Activated CD8-positive, alpha-beta T cell treated with anti-CD3 and anti-CD28 coated beads, Interleukin-2, amount 10 ng/mL, durations not matched to agents 7 days and 5 days (primary cell): ENCODE data around the gene TMEM37. TPM values are rescaled to one million over a fixed set of nuclear protein-coding genes. Genes with fewer than 3 reads are reported as not detected.

Experiments used
- ATAC-seq: fragments of 150-1000 bp; cut with Tn5 transposase; one replicate; pipeline ENCODE4 v1.10.0; 2021; ENCODE audit warnings: moderate library complexity
- CTCF ChIA-PET: fragments of 350-600 bp; sonication (Branson Sonifier 250); formaldehyde crosslinking; loops from one replicate; lab custom pipeline; 2021; ENCODE audit warnings: antibody characterized with exemption; lab: Charles Lee
- POLR2A ChIA-PET: fragments of 350-600 bp; sonication (Branson Sonifier 250); formaldehyde crosslinking; loops from one replicate; lab custom pipeline; 2021; ENCODE audit warnings: antibody characterized with exemption; lab: Charles Lee
- DNase-seq: peaks from one replicate; pipeline ENCODE4 v3.0.0-alpha.2; 2020
- H3K27ac Mint-ChIP-seq: one replicate; pipeline ENCODE4 v1.8.0; 2021; ENCODE audit warnings: mild to moderate bottlenecking, mixed read lengths
- H3K27me3 Mint-ChIP-seq: one replicate; pipeline ENCODE4 v1.8.0; 2021; ENCODE audit warnings: low read depth, mixed read lengths
- H3K36me3 Mint-ChIP-seq: one replicate; pipeline ENCODE4 v1.8.0; 2021; ENCODE audit warnings: low read depth, mixed read lengths
- H3K4me1 Mint-ChIP-seq: one replicate; pipeline ENCODE4 v1.8.0; 2021; ENCODE audit warnings: low read depth, mixed read lengths
- H3K4me3 Mint-ChIP-seq: one replicate; pipeline ENCODE4 v1.8.0; 2021; ENCODE audit warnings: mild to moderate bottlenecking, mixed read lengths
- H3K9me3 Mint-ChIP-seq: one replicate; pipeline ENCODE4 v1.8.0; 2022; ENCODE audit warnings: mixed read lengths; ENCODE audit not compliant: insufficient read depth
- total RNA-seq, 2 experiments: library from RNA; stranded (reverse); gene quantifications; one replicate each; pipeline ENCODE4 v1.2.3, GENCODE V29; 2021

Gene TMEM37
- total RNA-seq, 2 experiments from 2014 or later, result not detected

DNA sequence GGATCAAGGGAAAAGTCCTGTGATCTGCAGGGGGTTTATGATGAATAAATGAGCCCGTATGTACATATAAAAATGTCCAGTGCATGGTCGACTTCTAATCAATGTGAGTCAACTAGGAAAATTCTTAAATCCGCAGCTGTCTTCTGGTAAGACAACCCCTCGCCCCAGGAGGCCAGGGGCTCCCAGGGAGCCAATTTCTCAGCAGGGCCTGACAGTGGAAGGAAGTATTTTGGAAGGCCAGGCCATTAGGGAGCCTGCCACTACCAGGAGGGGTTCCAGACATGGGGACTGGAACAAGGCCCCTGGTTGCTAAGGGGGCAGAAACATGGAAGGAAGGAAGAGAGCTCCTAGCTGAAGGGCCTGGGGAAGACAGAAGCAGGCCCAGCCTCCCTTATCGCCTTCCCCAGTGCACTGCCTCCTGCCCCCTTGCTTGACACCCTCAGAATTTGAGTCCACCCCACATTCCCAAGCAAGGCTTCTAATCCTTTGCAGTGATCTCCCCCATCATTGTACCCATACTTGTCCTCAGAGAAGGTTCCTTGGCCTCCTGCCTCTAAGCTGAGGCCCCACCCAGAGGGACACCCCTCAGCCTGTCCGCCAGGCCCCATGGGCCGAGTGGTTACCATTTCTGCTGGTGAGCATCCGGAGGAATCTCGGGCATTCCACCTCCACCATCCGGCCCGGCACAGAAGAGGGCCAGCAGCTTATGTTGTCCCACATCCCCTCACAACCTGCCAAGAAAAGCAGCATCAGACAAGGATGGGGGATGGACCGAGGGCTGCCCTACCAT, 46.7 kb downstream of the TMEM37 start:
- no peaks in the 10 kb centered on the region for H3K4me1 Mint-ChIP-seq
- no peaks in the 10 kb centered on the region for H3K36me3 Mint-ChIP-seq
- CTCF ChIA-PET, result interaction anchor here (1.5 to 3.0 kb wide), 2 partner anchors 9 to 72 kb away, joined by 3 to 25 read pairs; no protein-coding TSS in a partner anchor
- no peaks in the 10 kb centered on the region for H3K27me3 Mint-ChIP-seq
- DNase-seq, result no peak
- no peak overlapping the region for H3K27ac Mint-ChIP-seq
- POLR2A ChIA-PET, result no interaction called here
- H3K4me3 Mint-ChIP-seq, result no peak overlapping the region
- no peak for ATAC-seq
- H3K9me3 Mint-ChIP-seq, result no peaks in the 10 kb centered on the region

DNA sequence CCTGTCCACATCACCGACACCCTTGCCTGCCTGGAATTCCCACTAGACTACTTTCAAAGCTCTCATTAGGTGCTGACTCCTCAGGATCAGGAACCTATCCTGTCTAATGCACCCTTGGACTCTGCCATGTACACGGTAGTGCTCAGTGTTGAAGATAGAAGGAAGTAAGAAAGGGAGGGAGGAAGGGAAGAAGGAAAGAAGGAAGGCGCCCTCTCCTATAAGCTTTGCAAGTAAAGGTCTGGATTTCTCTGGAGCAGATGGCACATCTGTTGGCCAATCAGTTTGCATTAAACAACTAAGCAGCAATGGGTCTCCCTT, 47.3 kb downstream of the TMEM37 start:
- ChIA-PET CTCF (interaction anchor here (1.5 kb wide), 1 partner anchor 72 kb away, joined by 3 read pairs; no protein-coding TSS in a partner anchor), POLR2A (no interaction called here)
- H3K27me3 Mint-ChIP-seq, result no peaks in the 10 kb centered on the region
- H3K9me3 Mint-ChIP-seq, result no peaks in the 10 kb centered on the region
- no peak overlapping the region for H3K4me3 Mint-ChIP-seq
- DNase-seq, result no peak
- H3K36me3 Mint-ChIP-seq, result no peaks in the 10 kb centered on the region
- H3K27ac Mint-ChIP-seq, result no peak overlapping the region
- no peaks in the 10 kb centered on the region for H3K4me1 Mint-ChIP-seq
- ATAC-seq, result no peak

DNA sequence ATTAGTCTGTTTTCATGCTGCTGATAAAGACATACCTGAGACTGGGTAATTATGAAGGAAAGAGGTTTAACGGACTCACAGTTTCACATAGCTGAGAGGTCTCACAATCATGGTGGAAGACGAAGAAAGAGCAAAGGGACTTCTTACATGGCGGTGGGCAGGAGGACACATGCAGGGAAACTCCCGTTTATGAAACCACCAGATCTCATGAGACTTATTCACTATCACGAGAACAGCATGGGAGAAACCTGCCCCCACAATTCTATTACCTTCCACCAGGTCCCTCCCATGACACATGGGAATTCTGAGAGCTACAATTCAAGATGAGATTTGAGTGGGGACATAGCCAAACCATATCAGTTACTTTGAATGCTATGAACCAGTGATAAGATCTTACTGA, 48.5 kb downstream of the TMEM37 start:
- CTCF ChIA-PET, result interaction anchor here (1.5 to 1.8 kb wide), 2 partner anchors 74 to 599 kb away, joined by 3 to 5 read pairs; no protein-coding TSS in a partner anchor
- DNase-seq (no peak), ATAC-seq (no peak)

DNA sequence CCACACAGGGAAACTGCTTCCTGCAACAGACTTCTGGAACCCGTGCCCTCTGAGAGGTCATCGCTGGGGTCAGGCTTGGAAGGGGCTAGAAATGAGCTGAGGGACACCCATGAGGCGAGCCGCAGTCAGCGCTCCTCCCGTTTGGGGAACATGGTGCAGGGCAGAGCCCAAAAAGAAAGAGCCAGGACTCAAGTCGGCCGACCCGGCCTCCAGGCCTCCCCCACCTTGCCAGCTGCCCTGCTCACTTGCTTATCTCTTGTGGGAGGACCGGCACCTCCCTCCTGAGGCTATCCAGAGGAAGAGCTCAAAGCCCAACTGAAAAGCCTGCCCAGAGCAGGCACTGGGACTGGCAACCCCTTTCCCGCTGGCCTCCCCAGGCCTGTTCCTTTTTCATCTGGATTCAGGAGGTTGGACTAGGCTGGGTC, 49.1 kb downstream of the TMEM37 start:
- POLR2A ChIA-PET, result no interaction called here
- DNase-seq (no peak), ATAC-seq (no peak)
- Mint-ChIP-seq H3K4me1 (no peaks in the 10 kb centered on the region), H3K36me3 (no peaks in the 10 kb centered on the region), H3K27ac (no peak overlapping the region), H3K27me3 (no peaks in the 10 kb centered on the region), H3K4me3 (no peak overlapping the region), H3K9me3 (no peaks in the 10 kb centered on the region)
- CTCF ChIA-PET, result interaction anchor here (1.8 kb wide), 1 partner anchor 599 kb away, joined by 5 read pairs; no protein-coding TSS in a partner anchor

More for the DNA sequence above, 48.5 kb downstream of the TMEM37 start:
- no peaks in the 10 kb centered on the region for H3K36me3 Mint-ChIP-seq
- no peaks in the 10 kb centered on the region for H3K4me1 Mint-ChIP-seq
- H3K27me3 Mint-ChIP-seq, result no peaks in the 10 kb centered on the region
- POLR2A ChIA-PET, result no interaction called here
- H3K27ac Mint-ChIP-seq, result no peak overlapping the region
- H3K9me3 Mint-ChIP-seq, result no peaks in the 10 kb centered on the region
- H3K4me3 Mint-ChIP-seq, result no peak overlapping the region

DNA sequence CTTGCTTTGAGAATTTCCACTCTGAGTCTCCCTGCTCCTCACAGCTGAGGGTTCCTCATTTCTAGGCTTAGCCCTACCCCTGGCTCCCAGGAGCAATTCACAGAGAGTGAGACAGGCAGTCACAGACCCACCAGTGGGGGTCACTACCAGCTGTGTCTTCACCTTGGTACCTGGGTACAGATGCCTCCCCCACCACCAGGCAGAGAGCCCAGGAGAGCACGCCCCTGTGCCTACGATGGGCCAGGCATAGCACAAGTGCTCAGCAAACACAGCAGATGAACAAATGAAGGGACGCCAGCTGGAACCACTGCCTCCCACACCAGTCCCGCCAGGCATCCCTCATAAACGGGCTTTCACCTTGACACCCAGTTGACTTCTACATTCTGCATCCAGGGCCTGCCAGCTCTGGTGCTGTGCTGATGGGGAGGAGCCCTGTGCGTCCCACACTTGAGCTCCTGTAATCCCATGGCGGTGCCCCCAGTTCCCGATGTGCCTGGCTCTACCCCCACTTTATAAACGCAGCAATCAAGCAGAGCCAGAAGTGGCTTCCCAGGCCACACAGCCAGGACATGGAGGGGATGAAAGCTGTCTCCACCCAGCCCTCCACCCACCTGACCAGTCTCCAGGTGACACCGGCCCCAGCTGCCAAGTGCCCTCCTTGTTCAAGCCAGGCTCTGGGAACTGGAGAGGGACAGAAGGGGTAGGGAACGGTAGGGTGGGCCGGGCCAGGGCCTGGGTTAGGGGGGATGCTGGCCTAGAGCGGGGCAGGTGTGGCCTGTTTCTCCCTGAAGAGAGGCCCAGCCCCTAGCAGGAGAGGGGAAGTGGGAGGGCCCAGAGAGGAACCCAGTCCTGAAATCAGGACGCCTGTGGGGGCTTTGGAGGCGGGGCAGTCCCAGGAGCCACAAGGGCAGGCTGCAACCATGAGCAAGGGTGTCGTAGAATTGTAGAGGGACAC, 50.1 kb downstream of the TMEM37 start:
- POLR2A ChIA-PET, result no interaction called here
- CTCF ChIA-PET, result interaction anchor here (1.8 kb wide), 1 partner anchor 600 kb away, joined by 5 read pairs; no protein-coding TSS in a partner anchor

DNA sequence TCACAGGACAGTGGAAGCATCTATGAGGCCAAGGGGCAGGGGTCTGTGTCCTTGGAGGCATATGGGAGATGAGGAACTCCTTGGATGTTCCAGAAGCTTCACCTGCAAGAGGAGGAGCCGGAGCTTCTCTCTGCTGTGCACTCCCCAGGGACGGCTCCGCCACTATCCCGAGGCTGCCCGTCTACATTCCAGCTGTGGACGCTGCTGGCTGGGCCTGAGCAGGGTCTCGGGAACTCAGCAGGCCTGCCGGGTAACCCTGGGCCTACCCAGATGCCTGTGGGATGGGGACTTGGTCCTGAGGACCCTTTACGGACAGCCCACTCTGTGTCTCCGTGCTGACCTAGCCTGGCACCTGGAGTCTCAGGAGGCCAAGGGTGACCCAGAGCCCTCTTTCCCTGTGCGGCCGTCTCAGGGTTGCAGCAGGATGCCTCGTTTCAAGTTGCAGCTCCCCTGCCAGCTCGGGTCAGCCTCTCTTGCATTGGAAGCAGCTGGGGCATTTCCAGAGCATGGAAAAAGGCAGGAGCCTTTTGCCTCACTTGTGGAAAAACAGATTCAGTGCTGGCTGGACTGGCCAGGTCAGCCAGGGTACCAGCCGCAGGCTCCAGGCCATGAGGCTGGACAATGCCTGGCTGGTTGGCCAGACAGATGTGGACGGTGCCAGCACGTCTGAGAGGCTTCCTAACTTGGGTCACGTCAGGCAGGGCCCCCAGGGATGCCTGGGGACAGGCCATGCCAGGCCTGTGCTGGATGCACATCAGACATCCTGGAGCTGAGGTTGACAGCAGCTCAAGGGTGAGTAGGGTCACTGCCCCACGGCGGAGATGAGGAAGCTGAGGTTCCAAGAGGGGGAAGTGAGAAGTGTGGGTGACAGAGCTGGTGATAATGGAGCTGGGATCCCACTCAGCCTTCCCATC, 51.1 kb downstream of the TMEM37 start:
- no peak for ATAC-seq

More for the DNA sequence above, 50.1 kb downstream of the TMEM37 start:
- Mint-ChIP-seq H3K9me3 (no peaks in the 10 kb centered on the region), H3K36me3 (no peaks in the 10 kb centered on the region), H3K27me3 (peaks cover 2% of the 10 kb centered on the region), H3K4me3 (no peak overlapping the region), H3K4me1 (no peaks in the 10 kb centered on the region), H3K27ac (no peak overlapping the region)
- DNase-seq, result no peak
- ATAC-seq, result no peak

DNA sequence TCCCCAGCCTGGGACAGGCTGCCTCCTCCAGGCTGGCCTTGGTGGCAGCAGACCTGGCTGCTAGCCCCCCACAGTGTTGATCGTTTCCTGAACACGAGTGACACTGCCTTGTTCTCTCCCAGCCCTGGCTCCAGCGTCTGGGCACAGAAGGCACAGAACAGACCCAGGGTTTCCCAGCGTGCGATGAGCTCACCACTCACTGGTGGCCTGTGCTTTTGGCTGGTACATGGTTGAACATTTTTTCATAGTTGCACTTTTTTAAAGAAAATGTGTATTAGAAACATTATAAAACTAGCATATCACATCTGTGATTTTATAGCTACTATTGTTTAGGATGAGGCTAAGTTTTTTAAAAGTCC, 51.7 kb downstream of the TMEM37 start:
- POLR2A ChIA-PET, result no interaction called here
- no peak for ATAC-seq
- no peak for DNase-seq
- no peaks in the 10 kb centered on the region for H3K4me1 Mint-ChIP-seq
- H3K27me3 Mint-ChIP-seq, result peaks cover 2% of the 10 kb centered on the region
- no peaks in the 10 kb centered on the region for H3K36me3 Mint-ChIP-seq
- CTCF ChIA-PET, result interaction anchor here (0.7 kb wide), 1 partner anchor 14 kb away, joined by 3 read pairs; no protein-coding TSS in a partner anchor
- no peak overlapping the region for H3K27ac Mint-ChIP-seq
- H3K9me3 Mint-ChIP-seq, result no peaks in the 10 kb centered on the region
- H3K4me3 Mint-ChIP-seq, result no peak overlapping the region

More for the DNA sequence above, 51.1 kb downstream of the TMEM37 start:
- H3K4me3 Mint-ChIP-seq, result no peak overlapping the region
- peaks cover 2% of the 10 kb centered on the region for H3K27me3 Mint-ChIP-seq
- H3K9me3 Mint-ChIP-seq, result no peaks in the 10 kb centered on the region
- CTCF ChIA-PET, result no interaction called here
- no peak for DNase-seq
- POLR2A ChIA-PET, result no interaction called here
- no peaks in the 10 kb centered on the region for H3K36me3 Mint-ChIP-seq
- H3K27ac Mint-ChIP-seq, result no peak overlapping the region
- H3K4me1 Mint-ChIP-seq, result no peaks in the 10 kb centered on the region

DNA sequence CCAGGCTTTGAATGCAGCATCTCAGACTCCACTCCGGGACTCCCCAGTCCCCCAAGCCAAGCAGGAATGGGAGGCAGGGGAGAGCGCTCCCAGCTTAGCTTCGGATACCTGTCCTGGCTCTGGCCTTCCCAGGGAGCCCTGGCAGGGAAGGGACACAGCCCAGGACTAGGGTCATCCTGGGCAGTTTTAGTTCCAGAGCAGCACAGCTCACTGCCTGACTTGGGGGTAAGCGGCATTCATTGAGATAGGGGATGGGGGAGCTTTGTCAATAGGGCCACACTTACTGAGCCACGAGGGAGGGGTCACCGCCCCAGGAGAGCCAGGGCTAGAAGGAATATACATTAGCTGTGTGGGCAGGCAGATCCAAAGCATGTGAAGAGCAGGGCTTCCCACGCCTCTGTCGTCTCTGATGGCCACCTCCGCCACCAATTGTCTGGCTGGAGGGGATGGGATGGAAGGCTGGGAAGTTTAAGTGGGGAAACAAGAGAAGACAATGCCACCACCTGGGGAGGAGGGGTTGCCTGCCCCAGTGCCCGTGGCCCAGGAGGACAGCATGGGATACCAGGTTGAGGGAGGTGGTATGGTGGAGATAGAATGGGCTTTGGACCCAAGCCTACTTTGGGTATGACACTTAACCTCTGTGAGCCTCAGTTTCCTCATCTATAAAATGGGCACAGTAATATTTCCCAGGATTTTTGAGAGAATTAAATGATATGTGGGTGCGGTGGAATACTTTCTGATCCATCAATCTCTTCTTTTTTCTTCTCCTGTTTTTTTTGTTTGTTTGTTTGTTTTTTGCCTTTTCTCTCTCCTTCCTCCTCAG, 52.5 kb downstream of the TMEM37 start:
- Mint-ChIP-seq H3K36me3 (no peaks in the 10 kb centered on the region), H3K4me3 (no peak overlapping the region), H3K4me1 (no peaks in the 10 kb centered on the region), H3K27me3 (peaks cover 2% of the 10 kb centered on the region), H3K27ac (no peak overlapping the region), H3K9me3 (no peaks in the 10 kb centered on the region)
- ATAC-seq (no peak), DNase-seq (no peak)
- POLR2A ChIA-PET, result no interaction called here
- CTCF ChIA-PET, result interaction anchor here (0.7 kb wide), 1 partner anchor 14 kb away, joined by 3 read pairs; no protein-coding TSS in a partner anchor

DNA sequence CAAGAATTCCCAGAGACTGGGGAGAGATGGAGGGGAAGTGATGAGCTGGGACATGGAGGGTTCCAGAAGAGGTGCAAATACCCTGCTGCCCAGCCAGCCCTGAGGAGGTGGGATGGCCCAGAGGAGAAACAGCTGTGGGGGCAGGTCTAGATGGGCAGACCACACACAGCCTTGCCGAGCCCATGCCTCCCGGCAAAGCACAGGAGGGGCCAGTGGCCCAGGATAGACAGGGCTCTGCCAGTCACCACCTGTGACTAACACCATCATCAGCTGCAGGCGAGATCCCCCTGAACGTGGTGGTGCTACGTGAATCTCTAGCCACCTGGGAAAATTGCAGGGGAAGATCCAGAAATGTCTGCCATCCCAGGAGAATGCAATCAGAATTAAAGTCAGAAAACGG, 53.2 kb downstream of the TMEM37 start:
- Mint-ChIP-seq H3K27me3 (peaks cover 2% of the 10 kb centered on the region), H3K9me3 (no peaks in the 10 kb centered on the region), H3K4me1 (no peaks in the 10 kb centered on the region), H3K4me3 (no peak overlapping the region), H3K36me3 (no peaks in the 10 kb centered on the region), H3K27ac (no peak overlapping the region)
- CTCF ChIA-PET, result interaction anchor here (5.1 kb wide), 1 partner anchor 8 kb away, joined by 25 read pairs; no protein-coding TSS in a partner anchor
- ATAC-seq, result no peak
- POLR2A ChIA-PET, result no interaction called here
- no peak for DNase-seq

DNA sequence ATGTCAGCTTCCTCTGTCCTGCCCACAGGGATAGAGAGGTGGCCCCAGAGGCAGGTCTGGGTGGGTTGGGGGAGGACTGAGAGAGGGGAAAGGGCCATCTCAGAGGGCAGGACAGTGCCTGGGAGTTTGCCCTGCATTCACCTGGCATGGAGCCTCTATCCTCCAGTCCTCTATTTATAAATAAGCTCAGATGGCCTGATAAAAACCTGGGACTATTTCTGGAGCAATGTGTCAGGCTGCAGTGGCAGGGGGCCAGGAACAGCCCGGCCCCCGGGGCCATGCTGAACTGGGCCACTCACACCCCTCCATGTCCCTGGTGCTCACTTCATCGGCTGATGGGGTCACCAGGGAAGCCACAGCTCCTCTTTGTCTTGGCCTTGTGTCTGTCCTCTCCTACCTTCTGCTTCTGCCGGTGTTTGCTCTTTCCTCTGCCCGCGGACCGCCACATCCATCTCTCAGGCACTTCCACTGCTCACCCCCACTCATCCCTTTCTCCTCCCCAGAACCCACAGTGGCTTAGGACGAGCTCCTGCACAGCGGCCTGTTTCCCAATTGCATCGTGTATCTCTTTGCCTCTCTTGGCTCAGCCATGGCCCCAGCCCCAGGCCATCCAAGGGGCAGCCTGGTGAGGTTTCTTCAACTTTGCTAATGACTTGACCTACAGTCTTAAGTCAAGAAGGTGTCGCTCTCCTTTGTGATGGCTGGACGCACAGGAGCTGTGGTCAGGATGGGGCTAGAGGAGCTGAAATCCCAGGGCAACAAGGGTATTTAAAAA, 53.9 kb downstream of the TMEM37 start:
- peaks cover 2% of the 10 kb centered on the region for H3K27me3 Mint-ChIP-seq
- no peak for ATAC-seq
- no peaks in the 10 kb centered on the region for H3K36me3 Mint-ChIP-seq
- H3K4me1 Mint-ChIP-seq, result no peaks in the 10 kb centered on the region
- no peak overlapping the region for H3K4me3 Mint-ChIP-seq
- H3K9me3 Mint-ChIP-seq, result no peaks in the 10 kb centered on the region
- ChIA-PET POLR2A (no interaction called here), CTCF (interaction anchor here (5.1 kb wide), 1 partner anchor 9 kb away, joined by 25 read pairs; no protein-coding TSS in a partner anchor)
- H3K27ac Mint-ChIP-seq, result no peak overlapping the region
- no peak for DNase-seq
